ENCODE measurements around the gene MRPL36. TPM values are rescaled to one million over a fixed set of nuclear protein-coding genes. Genes with fewer than 3 reads are reported as not detected.

MRPL36 gene
- polyA plus RNA-seq, 1 experiment, result 104 TPM

DNA sequence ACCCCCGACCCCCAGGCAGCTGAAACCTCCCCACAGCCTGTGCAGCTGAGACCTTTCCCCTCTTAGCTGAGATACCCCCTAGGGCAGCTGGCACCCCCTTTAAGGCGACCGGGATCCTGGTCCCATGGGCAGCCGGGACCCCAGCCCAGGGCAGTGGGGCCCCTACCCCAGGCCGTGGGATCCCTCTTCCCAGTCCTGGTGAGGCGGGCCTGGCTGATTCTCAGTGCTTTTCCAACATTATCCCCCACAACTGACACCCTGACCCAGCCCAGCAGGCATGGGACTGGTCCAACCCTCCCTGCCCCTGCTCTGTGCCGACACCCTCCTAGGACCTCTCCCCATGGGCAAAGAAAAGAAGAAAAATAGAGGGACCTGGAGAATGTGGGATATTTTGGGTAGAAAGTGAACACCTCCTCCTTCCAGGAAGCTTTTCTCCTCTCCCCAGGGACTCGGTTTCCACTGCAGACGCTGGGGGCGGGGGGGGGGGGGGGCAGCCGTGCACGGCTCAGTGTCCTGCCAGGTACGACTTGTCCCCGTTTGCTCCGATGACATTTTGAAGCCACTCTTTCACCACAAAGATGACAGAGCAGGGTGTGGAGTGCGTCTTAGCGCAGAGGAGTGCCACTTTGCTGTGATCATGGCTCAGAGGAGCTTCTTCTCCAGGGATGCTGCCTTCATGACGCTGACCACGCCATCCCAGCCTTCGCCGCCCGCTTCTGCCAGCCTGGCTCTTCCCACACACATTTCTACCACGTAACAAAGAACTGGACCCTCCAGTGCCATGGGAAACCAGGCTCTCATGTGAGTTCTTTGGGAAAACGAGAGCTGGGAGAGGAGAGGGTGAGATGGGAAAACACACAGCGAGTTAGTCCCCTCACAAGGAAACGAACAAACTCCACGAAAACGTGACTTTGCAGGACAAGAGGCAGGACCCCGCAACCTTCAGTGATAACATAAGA is 47.5 kb downstream of the MRPL36 start:
- DNase-seq (ENCODE audit: low read depth, low spot score), result no peak
- ChIA-PET CTCF (no interaction called here), POLR2A (no interaction called here)
- peaks cover 8% of the 10 kb centered on the region for H3K27me3 ChIP-seq (ENCODE audit: control insufficient read depth, insufficient read depth, low read length)
- no peaks in the 10 kb centered on the region; the same call in 1 of the 2 replicates for H3K9me3 ChIP-seq (ENCODE audit: control insufficient read depth, insufficient read depth, low read length)
- H3K4me3 ChIP-seq (ENCODE audit: low read depth, low read length), result no peak overlapping the region
- no peak overlapping the region for H3K27ac ChIP-seq (ENCODE audit: low read depth, low read length)
- TF ChIP-seq, protein P1, sequence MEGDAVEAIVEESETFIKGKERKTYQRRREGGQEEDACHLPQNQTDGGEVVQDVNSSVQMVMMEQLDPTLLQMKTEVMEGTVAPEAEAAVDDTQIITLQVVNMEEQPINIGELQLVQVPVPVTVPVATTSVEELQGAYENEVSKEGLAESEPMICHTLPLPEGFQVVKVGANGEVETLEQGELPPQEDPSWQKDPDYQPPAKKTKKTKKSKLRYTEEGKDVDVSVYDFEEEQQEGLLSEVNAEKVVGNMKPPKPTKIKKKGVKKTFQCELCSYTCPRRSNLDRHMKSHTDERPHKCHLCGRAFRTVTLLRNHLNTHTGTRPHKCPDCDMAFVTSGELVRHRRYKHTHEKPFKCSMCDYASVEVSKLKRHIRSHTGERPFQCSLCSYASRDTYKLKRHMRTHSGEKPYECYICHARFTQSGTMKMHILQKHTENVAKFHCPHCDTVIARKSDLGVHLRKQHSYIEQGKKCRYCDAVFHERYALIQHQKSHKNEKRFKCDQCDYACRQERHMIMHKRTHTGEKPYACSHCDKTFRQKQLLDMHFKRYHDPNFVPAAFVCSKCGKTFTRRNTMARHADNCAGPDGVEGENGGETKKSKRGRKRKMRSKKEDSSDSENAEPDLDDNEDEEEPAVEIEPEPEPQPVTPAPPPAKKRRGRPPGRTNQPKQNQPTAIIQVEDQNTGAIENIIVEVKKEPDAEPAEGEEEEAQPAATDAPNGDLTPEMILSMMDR (IDR thresholded peaks at IDR 0.05; ENCODE audit: low read depth, low read length), result no peak

DNA sequence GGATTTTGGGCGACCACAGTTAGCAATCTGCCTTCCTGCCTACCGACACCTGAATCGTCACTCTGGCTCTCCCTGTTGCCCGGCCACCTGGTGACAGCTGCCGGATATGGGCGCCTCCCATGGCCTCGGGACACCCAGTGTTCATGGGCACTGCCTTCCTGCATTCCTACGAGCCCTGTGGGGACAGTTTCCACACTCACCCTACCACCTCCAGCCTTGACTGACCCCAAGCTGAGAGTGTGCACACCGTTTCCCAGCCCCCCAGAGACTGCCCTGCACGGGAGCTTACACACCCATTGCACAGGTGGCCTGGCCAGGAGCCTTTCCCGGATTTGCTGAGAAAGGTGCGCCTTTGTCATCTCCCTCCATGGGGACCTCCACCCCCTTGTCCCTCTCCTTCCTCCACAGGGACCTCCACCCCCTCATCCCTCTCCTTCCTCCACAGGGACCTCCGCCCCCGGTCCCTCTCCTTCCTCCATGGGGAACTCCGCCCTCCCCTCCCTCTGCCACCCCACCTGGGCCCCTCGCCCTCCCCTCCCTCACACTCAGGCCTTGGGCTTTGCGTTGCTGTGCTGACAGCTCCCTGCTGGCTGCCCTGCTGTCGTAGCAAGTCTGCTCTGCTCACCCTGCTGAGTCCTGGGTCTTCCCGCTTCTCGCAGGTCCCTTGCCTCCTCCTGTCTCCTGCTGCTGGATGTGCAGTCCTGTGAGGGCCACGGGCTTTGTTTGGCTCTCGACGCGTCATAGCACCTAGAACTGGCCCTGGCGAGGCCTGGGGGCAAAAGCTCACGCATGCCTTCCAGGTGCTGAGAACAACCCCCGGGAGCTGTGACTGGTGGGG is 48.4 kb downstream of the MRPL36 start:
- ChIA-PET CTCF (no interaction called here), POLR2A (no interaction called here)
- Histone ChIP-seq H3K27me3 (ENCODE audit: control insufficient read depth, insufficient read depth, low read length) (peaks cover 5% of the 10 kb centered on the region), H3K9me3 (ENCODE audit: control insufficient read depth, insufficient read depth, low read length) (peaks cover 8% of the 10 kb centered on the region; the same call in 1 of the 2 replicates), H3K4me3 (ENCODE audit: low read depth, low read length) (no peak overlapping the region), H3K27ac (ENCODE audit: low read depth, low read length) (no peak overlapping the region)
- DNase-seq (ENCODE audit: low read depth, low spot score), result no peak
- TF ChIP-seq, protein P1 (IDR thresholded peaks at IDR 0.05; ENCODE audit: low read depth, low read length), result no peak

DNA sequence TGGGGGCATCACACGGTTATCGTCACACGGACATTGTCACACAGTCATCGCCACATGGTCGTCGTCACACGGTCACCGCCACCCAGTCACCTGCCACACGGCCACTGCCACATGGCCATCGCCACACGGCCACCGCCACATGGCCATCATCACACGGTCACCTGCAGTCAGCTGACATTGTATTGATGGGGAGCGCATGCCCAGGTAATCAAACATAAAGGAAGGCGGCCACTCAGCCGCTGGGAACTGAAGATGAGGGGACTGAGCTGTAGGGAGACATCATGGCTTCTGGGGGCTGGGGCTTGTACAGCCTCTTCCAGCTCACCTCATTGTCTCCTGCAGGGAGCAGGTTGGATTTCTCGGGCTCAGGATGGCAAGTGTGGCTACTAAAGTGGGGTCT is 49.2 kb downstream of the MRPL36 start:
- peaks cover 16% of the 10 kb centered on the region for H3K9me3 ChIP-seq (ENCODE audit: control insufficient read depth, insufficient read depth, low read length)
- no peak for DNase-seq (ENCODE audit: low read depth, low spot score)
- no peak overlapping the region for H3K27ac ChIP-seq (ENCODE audit: low read depth, low read length)
- ChIA-PET CTCF (no interaction called here), POLR2A (no interaction called here)
- no peak overlapping the region for H3K4me3 ChIP-seq (ENCODE audit: low read depth, low read length)
- TF ChIP-seq, protein P1 (IDR thresholded peaks at IDR 0.05; ENCODE audit: low read depth, low read length), result no peak
- H3K27me3 ChIP-seq (ENCODE audit: control insufficient read depth, insufficient read depth, low read length), result peaks cover 2% of the 10 kb centered on the region

DNA sequence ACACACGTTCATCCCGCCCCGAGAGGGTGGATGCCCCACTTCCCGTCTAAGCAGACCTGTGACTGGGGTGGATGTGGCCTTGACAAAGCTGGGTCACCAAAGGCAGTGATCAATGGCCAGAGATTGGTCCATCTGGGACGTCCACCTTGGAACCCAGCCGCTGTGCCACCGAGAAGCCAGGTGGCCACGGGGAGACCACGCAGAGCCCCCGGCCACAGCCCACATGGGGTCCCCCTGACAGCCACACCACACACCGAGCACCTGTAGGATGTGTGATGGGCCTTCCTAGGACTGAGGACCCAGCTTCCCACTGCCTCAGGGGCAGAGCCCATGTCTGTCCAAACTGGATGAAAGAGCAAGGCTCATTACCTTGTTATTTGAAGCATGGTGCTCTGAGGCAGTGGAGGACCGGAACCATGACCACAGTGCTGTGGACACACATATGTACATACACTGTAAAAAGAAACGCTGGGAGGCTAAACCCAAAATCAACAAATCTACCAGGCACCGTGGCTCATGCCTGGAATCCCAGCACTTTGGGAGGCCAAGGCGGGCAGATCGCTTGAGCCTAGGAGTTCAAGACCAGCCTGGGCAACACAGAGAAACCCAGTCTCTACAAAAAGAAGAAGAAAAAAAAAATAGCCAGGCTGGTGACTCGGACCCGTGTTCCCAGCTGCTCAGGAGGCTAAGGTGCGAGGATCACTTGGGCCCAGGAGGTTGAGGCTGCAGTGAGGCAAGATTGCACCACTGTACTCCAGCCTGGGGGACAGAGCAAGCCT is 50.1 kb downstream of the MRPL36 start:
- ChIA-PET POLR2A (no interaction called here), CTCF (no interaction called here)
- Histone ChIP-seq H3K4me3 (ENCODE audit: low read depth, low read length) (no peak overlapping the region), H3K9me3 (ENCODE audit: control insufficient read depth, insufficient read depth, low read length) (peaks cover 16% of the 10 kb centered on the region), H3K27ac (ENCODE audit: low read depth, low read length) (no peak overlapping the region), H3K27me3 (ENCODE audit: control insufficient read depth, insufficient read depth, low read length) (no peaks in the 10 kb centered on the region)
- no peak for DNase-seq (ENCODE audit: low read depth, low spot score)
- TF ChIP-seq, protein P1 (IDR thresholded peaks at IDR 0.05; ENCODE audit: low read depth, low read length), result no peak

All from AG04450 (cell line).